ENCODE results near the gene TRIP13.

TRIP13 gene

DNA sequence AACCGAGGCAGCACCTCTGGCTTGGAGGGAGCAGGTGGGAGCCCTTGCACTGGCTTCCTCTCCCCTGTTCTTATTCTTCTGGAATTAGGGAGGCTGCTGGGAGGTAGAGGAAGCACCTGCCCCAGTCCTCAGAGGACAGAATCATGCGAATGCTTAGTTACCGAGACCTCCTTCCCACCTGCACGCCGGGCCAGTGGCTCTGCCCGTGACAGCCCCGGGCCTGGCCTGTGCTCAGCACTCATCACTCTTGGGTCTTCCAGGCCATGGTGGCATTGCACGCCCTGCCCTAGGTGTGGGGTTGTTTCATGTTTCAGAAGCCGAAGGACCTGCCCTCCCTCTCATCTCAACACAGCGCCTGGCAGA lies 70.6 kb downstream of the TRIP13 start:
- no peak for DNase-seq (ENCODE audit: low read depth)
- H3K4me3 ChIP-seq (ENCODE audit: low read length) = no peak overlapping the region
- TF ChIP-seq, protein P1, sequence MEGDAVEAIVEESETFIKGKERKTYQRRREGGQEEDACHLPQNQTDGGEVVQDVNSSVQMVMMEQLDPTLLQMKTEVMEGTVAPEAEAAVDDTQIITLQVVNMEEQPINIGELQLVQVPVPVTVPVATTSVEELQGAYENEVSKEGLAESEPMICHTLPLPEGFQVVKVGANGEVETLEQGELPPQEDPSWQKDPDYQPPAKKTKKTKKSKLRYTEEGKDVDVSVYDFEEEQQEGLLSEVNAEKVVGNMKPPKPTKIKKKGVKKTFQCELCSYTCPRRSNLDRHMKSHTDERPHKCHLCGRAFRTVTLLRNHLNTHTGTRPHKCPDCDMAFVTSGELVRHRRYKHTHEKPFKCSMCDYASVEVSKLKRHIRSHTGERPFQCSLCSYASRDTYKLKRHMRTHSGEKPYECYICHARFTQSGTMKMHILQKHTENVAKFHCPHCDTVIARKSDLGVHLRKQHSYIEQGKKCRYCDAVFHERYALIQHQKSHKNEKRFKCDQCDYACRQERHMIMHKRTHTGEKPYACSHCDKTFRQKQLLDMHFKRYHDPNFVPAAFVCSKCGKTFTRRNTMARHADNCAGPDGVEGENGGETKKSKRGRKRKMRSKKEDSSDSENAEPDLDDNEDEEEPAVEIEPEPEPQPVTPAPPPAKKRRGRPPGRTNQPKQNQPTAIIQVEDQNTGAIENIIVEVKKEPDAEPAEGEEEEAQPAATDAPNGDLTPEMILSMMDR (conservative IDR thresholded peaks at IDR 0.05; ENCODE audit: low read depth, low read length) = no peak

DNA sequence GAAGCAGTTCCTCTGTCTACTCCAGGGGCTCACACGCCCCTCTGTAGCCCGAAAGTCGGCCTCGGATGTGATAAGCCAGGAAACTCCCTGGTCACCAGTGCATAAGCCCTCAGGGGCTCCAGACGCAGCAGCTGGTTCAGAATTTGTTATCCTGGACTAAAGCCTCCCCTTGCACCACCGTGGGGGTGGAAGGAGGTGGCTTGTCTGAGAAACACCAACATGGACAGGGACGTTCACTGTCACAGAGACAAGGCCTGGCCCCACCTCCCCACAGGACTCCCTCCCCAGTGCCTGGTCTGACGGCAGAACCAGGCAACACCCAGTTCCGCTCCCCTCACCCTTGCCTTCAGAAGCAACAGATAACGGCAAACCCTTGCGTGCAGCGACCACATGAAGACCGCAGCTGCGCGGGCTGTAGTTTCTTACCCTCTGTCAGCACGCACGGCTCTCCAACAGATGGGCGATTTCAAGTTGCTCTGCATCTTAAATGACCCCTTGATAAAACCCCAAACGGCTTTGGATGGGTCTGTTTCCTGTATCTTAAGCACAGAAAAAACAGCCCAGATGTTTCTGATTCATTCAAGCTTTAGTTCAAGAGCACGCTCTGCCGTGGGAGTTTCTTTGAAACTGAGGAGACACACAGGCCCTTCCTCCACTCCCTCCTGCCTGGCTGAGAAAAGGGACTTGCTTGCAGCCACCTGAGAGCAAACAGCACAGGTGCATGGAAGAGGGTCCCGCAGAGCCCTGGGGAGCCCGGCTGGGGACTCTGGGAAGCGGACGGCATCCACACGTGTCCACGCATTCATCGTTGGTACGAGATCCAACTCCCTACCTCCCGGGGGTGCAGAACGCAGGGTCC lies 71.2 kb downstream of the TRIP13 start:
- TF ChIP-seq, protein P1 (conservative IDR thresholded peaks at IDR 0.05; ENCODE audit: low read depth, low read length) = no peak
- no peak overlapping the region for H3K4me3 ChIP-seq (ENCODE audit: low read length)
- DNase-seq (ENCODE audit: low read depth) = no peak

DNA sequence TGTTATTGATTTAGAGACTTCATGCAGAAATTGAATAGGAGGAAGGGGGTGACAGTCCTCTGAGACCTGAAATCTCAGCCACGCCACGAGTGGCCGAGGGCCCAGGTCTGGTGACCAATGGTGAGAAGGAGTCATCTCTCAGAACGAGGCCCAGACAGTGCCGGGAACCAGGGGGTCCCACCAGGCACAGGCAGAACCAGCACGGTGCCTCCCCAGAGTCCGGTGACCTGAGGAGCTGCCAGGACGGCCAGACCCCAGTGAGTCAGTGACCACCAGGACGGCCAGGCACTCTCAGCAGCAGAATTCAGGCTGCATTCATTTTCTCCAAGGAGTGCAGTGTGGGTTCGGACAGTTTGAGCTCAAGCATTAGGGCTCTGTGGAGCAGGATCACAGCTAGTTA lies 72.1 kb downstream of the TRIP13 start:
- DNase-seq (ENCODE audit: low read depth) = no peak
- no peak overlapping the region for H3K4me3 ChIP-seq (ENCODE audit: low read length)
- TF ChIP-seq, protein P1 (conservative IDR thresholded peaks at IDR 0.05; ENCODE audit: low read depth, low read length) = no peak

DNA sequence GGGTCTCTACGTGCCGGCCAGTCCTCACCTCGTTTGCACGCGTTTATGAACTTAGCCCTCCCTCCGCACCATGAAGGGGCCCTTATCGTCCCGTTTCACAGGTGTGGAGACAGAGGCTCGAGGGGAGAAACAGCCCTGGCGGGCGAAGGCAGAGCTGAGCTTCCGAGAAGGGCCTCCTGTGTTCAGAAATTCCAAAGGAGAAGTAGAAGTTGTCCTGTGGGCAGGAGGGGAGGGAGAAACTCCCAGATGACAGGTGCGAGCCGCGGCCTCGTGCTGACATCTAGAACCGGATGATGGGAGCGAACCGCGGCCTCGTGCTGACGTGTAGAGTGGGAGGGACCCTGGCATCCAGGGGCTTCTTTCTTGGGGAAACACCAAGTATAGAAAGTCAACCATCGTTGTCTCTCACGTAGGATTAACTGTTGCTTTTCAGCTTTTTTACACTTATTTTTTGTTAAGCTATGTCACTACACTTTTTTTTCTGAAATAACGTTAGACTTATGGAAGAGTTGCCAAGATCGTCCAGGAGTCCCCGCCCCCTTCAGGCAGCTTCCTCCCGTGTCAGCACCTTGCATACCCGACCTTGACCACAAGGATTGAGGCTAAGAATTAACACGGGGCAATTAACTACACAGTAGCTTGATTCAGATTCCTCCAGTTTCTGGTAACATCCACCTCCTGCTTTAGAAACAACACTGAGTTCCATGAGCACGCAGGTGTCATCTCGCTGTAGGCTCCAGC lies 73.1 kb downstream of the TRIP13 start:
- TF ChIP-seq, protein P1 (conservative IDR thresholded peaks at IDR 0.05; ENCODE audit: low read depth, low read length) = no peak
- DNase-seq (ENCODE audit: low read depth) = no peak

DNA sequence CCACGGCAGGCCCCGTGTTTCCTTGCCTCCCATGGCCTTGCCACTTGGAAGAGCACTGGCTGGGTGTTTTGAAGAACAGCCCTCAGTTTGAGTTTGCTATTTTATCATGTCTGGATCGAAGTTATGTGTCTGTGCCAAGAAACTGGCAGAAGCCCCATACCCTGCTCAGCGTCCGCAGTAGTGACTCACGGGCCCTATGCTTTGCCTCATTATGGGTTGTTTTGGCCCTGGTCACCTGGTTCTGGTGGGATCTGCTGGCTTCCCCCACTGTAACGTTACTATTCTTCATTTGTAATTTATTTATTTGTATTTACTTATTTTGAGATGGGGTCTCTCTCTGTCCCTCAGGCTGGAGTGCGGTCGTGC lies 73.6 kb downstream of the TRIP13 start:
- DNase-seq (ENCODE audit: low read depth) = no peak
- TF ChIP-seq, protein P1 (conservative IDR thresholded peaks at IDR 0.05; ENCODE audit: low read depth, low read length) = no peak
- no peak overlapping the region for H3K4me3 ChIP-seq (ENCODE audit: low read length)

More for the DNA sequence above, 73.1 kb downstream of the TRIP13 start:
- no peak overlapping the region for H3K4me3 ChIP-seq (ENCODE audit: low read length)

DNA sequence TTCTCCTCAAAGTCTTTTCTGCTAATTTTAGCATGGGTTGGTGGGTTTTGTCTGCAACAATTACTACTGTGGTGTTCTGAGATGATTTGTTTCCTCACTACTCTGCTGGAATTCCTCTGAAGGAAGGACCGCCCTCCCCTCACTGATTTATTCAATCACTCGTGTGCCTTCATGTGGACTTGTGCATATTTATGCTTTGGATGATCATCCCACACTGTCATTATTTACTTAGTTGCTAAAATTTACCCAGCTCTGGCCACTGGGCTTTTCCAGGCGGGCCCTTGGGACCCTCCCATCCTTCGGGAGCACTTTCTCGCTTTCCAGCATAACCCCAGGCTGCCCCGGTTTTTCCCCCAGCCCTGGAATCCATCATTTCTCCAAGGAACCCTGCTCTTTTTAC lies 74.3 kb downstream of the TRIP13 start:
- TF ChIP-seq, protein P1 (conservative IDR thresholded peaks at IDR 0.05; ENCODE audit: low read depth, low read length) = no peak
- no peak for DNase-seq (ENCODE audit: low read depth)
- no peak overlapping the region for H3K4me3 ChIP-seq (ENCODE audit: low read length)
